Measurements from ENCODE around the gene SAA2.

DNA sequence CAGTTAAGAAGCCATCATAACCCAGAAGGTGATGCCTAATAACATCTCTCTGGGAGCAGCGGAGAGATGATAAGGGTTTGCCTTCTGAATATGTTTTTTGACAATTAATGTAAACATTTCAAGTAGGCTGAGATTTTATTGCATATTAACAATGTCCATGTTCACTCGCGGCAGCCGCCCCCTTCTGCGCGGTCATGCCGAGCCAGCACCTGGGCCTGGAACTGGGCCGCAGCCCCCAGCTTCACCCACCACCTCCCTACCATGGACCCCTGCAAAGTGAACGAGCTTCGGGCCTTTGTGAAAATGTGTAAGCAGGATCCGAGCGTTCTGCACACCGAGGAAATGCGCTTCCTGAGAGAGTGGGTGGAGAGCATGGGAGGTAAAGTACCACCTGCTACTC lies 13.3 kb upstream of the SAA2 start:
- TF ChIP-seq, protein P1, sequence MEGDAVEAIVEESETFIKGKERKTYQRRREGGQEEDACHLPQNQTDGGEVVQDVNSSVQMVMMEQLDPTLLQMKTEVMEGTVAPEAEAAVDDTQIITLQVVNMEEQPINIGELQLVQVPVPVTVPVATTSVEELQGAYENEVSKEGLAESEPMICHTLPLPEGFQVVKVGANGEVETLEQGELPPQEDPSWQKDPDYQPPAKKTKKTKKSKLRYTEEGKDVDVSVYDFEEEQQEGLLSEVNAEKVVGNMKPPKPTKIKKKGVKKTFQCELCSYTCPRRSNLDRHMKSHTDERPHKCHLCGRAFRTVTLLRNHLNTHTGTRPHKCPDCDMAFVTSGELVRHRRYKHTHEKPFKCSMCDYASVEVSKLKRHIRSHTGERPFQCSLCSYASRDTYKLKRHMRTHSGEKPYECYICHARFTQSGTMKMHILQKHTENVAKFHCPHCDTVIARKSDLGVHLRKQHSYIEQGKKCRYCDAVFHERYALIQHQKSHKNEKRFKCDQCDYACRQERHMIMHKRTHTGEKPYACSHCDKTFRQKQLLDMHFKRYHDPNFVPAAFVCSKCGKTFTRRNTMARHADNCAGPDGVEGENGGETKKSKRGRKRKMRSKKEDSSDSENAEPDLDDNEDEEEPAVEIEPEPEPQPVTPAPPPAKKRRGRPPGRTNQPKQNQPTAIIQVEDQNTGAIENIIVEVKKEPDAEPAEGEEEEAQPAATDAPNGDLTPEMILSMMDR (conservative IDR thresholded peaks at IDR 0.05; ENCODE audit: low read depth, low read length) = no peak
- TF ChIP-seq EZH2phosphoT487 (IDR thresholded peaks at IDR 0.05; ENCODE audit: borderline replicate concordance, low read length) (no peak), EZH2 (IDR thresholded peaks at IDR 0.05; ENCODE audit: low read length, unreplicated experiment) (no peak)

Measured in PC-3 (cell line).